H9 (cell line): ENCODE data around the gene ATP6V0B. TPM values are rescaled to one million over a fixed set of nuclear protein-coding genes. Genes with fewer than 3 reads are reported as not detected.

Source experiments
- DNase-seq: peaks from one replicate; pipeline ENCODE4 v3.0.0-alpha.2; 2017
- H2AFZ ChIP-seq: one replicate; pipeline ENCODE4 v1.6.1; 2013; ENCODE audit warnings: mild to moderate bottlenecking, low read length, control low read depth, moderate library complexity
- H2AK5ac ChIP-seq: 2 replicates; pipeline ENCODE4 v1.6.1; 2013; ENCODE audit warnings: low read length, control low read depth, mixed read lengths; ENCODE audit not compliant: insufficient read length
- H2BK120ac ChIP-seq: one replicate; pipeline ENCODE4 v1.6.1; 2013; ENCODE audit warnings: low read depth, mild to moderate bottlenecking, low read length, control low read depth, inconsistent platforms; ENCODE audit not compliant: poor library complexity, severe bottlenecking
- H2BK12ac ChIP-seq: 2 replicates; pipeline ENCODE4 v1.6.1; 2013; ENCODE audit warnings: low read length, control low read depth, mixed read lengths, low read depth; ENCODE audit not compliant: insufficient read length
- H2BK15ac ChIP-seq: 2 replicates; pipeline ENCODE4 v1.6.1; 2013; ENCODE audit warnings: low read depth, low read length, control low read depth
- H2BK20ac ChIP-seq: one replicate; pipeline ENCODE4 v1.6.1; 2013; ENCODE audit warnings: low read depth, mild to moderate bottlenecking, low read length, control low read depth, inconsistent platforms; ENCODE audit not compliant: poor library complexity, severe bottlenecking
- H2BK5ac ChIP-seq: 2 replicates; pipeline ENCODE4 v1.6.1; 2013; ENCODE audit warnings: low read length, control low read depth, mixed read lengths; ENCODE audit not compliant: insufficient read length
- H3K14ac ChIP-seq: 2 replicates; pipeline ENCODE4 v1.6.1; 2013; ENCODE audit warnings: low read length, control low read depth; ENCODE audit not compliant: insufficient read depth
- H3K18ac ChIP-seq: 2 replicates; pipeline ENCODE4 v1.6.1; 2013; ENCODE audit warnings: low read depth, mild to moderate bottlenecking, mixed read lengths, low read length, control low read depth; ENCODE audit not compliant: insufficient read length
- H3K23ac ChIP-seq: 2 replicates; pipeline ENCODE4 v1.6.1; 2013; ENCODE audit warnings: low read length, control low read depth, mixed read lengths, low read depth; ENCODE audit not compliant: insufficient read length
- H3K23me2 ChIP-seq: 2 replicates; pipeline ENCODE4 v1.6.1; 2013; ENCODE audit warnings: low read depth, mild to moderate bottlenecking, mixed read lengths, low read length, control low read depth; ENCODE audit not compliant: insufficient read length, poor library complexity, severe bottlenecking
- H3K27ac ChIP-seq: 2 replicates; pipeline ENCODE4 v1.5.1; 2013; ENCODE audit warnings: low read length, control low read depth, mixed read lengths, low read depth; ENCODE audit not compliant: insufficient read length
- H3K27me3 ChIP-seq: 2 replicates; pipeline ENCODE4 v1.6.1; 2013; ENCODE audit warnings: low read length, control low read depth, inconsistent platforms; ENCODE audit not compliant: insufficient read depth
- H3K4ac ChIP-seq: 2 replicates; pipeline ENCODE4 v1.6.1; 2013; ENCODE audit warnings: low read depth, mild to moderate bottlenecking, control low read depth, inconsistent platforms, low read length, moderate library complexity
- H3K4me1 ChIP-seq: 2 replicates; pipeline ENCODE4 v1.6.1; 2013; ENCODE audit warnings: low read length, control low read depth, inconsistent platforms; ENCODE audit not compliant: insufficient read depth
- H3K4me2 ChIP-seq: 2 replicates; pipeline ENCODE4 v1.6.1; 2013; ENCODE audit warnings: low read length, control low read depth, mixed read lengths; ENCODE audit not compliant: insufficient read length, insufficient read depth
- H3K56ac ChIP-seq: 2 replicates; pipeline ENCODE4 v1.6.1; 2013; ENCODE audit warnings: low read depth, mild to moderate bottlenecking, mixed read lengths, low read length, control low read depth; ENCODE audit not compliant: insufficient read length
- H3K79me1 ChIP-seq: 2 replicates; pipeline ENCODE4 v1.6.1; 2013; ENCODE audit warnings: low read depth, mild to moderate bottlenecking, moderate library complexity, low read length, control low read depth, inconsistent platforms; ENCODE audit not compliant: insufficient read depth, poor library complexity, severe bottlenecking
- H3K79me2 ChIP-seq: 2 replicates; pipeline ENCODE4 v1.6.1; 2013; ENCODE audit warnings: low read length, control low read depth, inconsistent platforms; ENCODE audit not compliant: insufficient read depth
- H3K9ac ChIP-seq: 2 replicates; pipeline ENCODE4 v1.6.1; 2013; ENCODE audit warnings: low read length, control low read depth, mixed read lengths; ENCODE audit not compliant: insufficient read length; ENCODE audit errors: extremely low read depth
- H3K9me3 ChIP-seq: one replicate; pipeline ENCODE4 v1.6.1; 2013; ENCODE audit warnings: low read depth, low read length, inconsistent platforms; ENCODE audit not compliant: control insufficient read depth
- H3T11ph ChIP-seq: one replicate; pipeline ENCODE4 v1.6.1; 2013; ENCODE audit warnings: mild to moderate bottlenecking, low read length, control low read depth, inconsistent platforms
- H4K20me1 ChIP-seq: one replicate; pipeline ENCODE4 v1.6.1; 2013; ENCODE audit not compliant: control insufficient read depth, insufficient read length, insufficient read depth
- H4K5ac ChIP-seq: 2 replicates; pipeline ENCODE4 v1.6.1; 2013; ENCODE audit warnings: low read depth, mild to moderate bottlenecking, mixed read lengths, low read length, control low read depth; ENCODE audit not compliant: insufficient read length
- H4K8ac ChIP-seq: replicated peaks from 2 replicates; pipeline ENCODE4 v1.6.1; 2013; ENCODE audit warnings: low read length, control low read depth, mixed read lengths, low read depth; ENCODE audit not compliant: insufficient read length
- H4K91ac ChIP-seq: 2 replicates; pipeline ENCODE4 v1.6.1; 2013; ENCODE audit warnings: low read depth, mild to moderate bottlenecking, moderate library complexity, mixed read lengths, low read length, control low read depth; ENCODE audit not compliant: insufficient read length
- H3K27ac Mint-ChIP-seq, 3 experiments: 2 replicates in 2 of 3; 3 replicates in 1 of 3; pipeline ENCODE4 v1.8.0; 2020 to 2021; ENCODE audit warnings: mixed read lengths in 3 of 3, mild to moderate bottlenecking in 1 of 3, moderate library complexity in 1 of 3
- H3K27me3 Mint-ChIP-seq: 2 replicates; pipeline ENCODE4 v1.8.0; 2021; ENCODE audit warnings: low read depth, mild to moderate bottlenecking, moderate library complexity, mixed read lengths
- H3K36me3 Mint-ChIP-seq, 3 experiments: 2 replicates in 2 of 3; 3 replicates in 1 of 3; pipeline ENCODE4 v1.8.0; 2020 to 2021; ENCODE audit warnings: low read depth in 3 of 3, mixed read lengths in 3 of 3; ENCODE audit not compliant: insufficient read depth in 1 of 3
- H3K4me1 Mint-ChIP-seq, 2 experiments: 2 replicates each; pipeline ENCODE4 v1.8.0; 2020; ENCODE audit warnings: mixed read lengths in 2 of 2
- H3K4me3 Mint-ChIP-seq, 2 experiments: 2 replicates in 1 of 2; 3 replicates in 1 of 2; pipeline ENCODE4 v1.8.0; 2020 to 2021; ENCODE audit warnings: mild to moderate bottlenecking in 2 of 2, mixed read lengths in 2 of 2, moderate library complexity in 1 of 2
- H3K9me3 Mint-ChIP-seq, 2 experiments: 2 replicates in 1 of 2; 3 replicates in 1 of 2; pipeline ENCODE4 v1.8.0; 2020; ENCODE audit warnings: mild to moderate bottlenecking in 2 of 2, mixed read lengths in 2 of 2, moderate library complexity in 1 of 2
- CTCF ChIP-seq: fragments of 200-600 bp; sonication (generic); conservative IDR thresholded peaks from 3 replicates; pipeline ENCODE4 v1.8.0; 2021; ENCODE audit warnings: antibody characterized with exemption, mild to moderate bottlenecking
- WGBS: extraction: QIAGEN DNeasy Blood & Tissue Kit; methylation state at CpG from one replicate; pipeline ENCODE4 v1.1.7; 2013; ENCODE audit warnings: missing lambda C conversion rate, low lambda C conversion rate, mixed read lengths; ENCODE audit not compliant: insufficient read length; ENCODE audit errors: extremely low coverage; 5-methylcytosine and 5-hydroxymethylcytosine counted together
- total RNA-seq: library from RNA; stranded (reverse); gene quantifications from 2 replicates; pipeline ENCODE4 v1.2.1, GENCODE V29; 2021

Gene ATP6V0B
- total RNA-seq, 1 experiment from 2014 or later, result 131 TPM

GRCh38 chr1:43937179-43937865 is 37.4 kb upstream of the ATP6V0B start:
- H3K79me2 ChIP-seq, result no peaks in the 10 kb centered on the region
- H2AFZ ChIP-seq, result no peak overlapping the region
- H3K23me2 ChIP-seq, result peaks cover 21% of the 10 kb centered on the region
- Mint-ChIP-seq H3K4me1 (peaks cover 46 to 48% of the 10 kb centered on the region in 2 experiments), H3K9me3 (no peaks in the 10 kb centered on the region), H3K36me3 (peaks cover 0 to 6% (median 0%) of the 10 kb centered on the region in 3 experiments; a peak in 2 of 7 replicates), H3K27me3 (peaks cover 9% of the 10 kb centered on the region), H3K4me3 (peak overlapping the region in 1 of 2 experiments; percentile 79; a peak in 2 of 5 replicates), H3K27ac (no peak overlapping the region)
- no peak overlapping the region for H2BK12ac ChIP-seq
- no peak overlapping the region for H3T11ph ChIP-seq
- peaks cover 8% of the 10 kb centered on the region; the same call in 1 of the 2 replicates for H3K4me1 ChIP-seq
- H2BK5ac ChIP-seq, result no peak overlapping the region
- no peak overlapping the region for H2BK15ac ChIP-seq
- H3K9ac ChIP-seq, result no peak overlapping the region
- H4K5ac ChIP-seq, result no peak overlapping the region
- no peak overlapping the region for H2BK20ac ChIP-seq
- no peaks in the 10 kb centered on the region for H3K27me3 ChIP-seq
- no peak overlapping the region for H2AK5ac ChIP-seq
- peak overlapping the region; percentile 51 for H3K4me2 ChIP-seq
- H2BK120ac ChIP-seq, result no peak overlapping the region
- no peak overlapping the region for H4K91ac ChIP-seq
- H4K20me1 ChIP-seq, result no peaks in the 10 kb centered on the region
- no CpG with 5 or more reads among the region's 8 CpGs for WGBS
- H3K56ac ChIP-seq, result no peak overlapping the region
- H3K79me1 ChIP-seq, result no peaks in the 10 kb centered on the region
- H3K14ac ChIP-seq, result no peak overlapping the region
- TF ChIP-seq CTCF, result no peak
- H3K23ac ChIP-seq, result no peak overlapping the region
- H3K4ac ChIP-seq, result no peak overlapping the region
- no peaks in the 10 kb centered on the region for H3K9me3 ChIP-seq
- DNase-seq, result no peak
- no peak overlapping the region for H3K27ac ChIP-seq
- H3K18ac ChIP-seq, result no peak overlapping the region
- no peak overlapping the region for H4K8ac ChIP-seq
